Activated naive CD4-positive, alpha-beta T cell treated with anti-CD3 and anti-CD28 coated beads, Interleukin-2, amount 10 ng/mL, durations not matched to agents 7 days and 5 days (primary cell): Measurements from ENCODE around the gene ZNF83.
"Not testable (repeated sequence)": the region's sequence is repeated elsewhere in the genome, so short reads cannot be mapped to it uniquely, and the experiment has no call there.

Experiments
- CTCF ChIA-PET: fragments of 350-600 bp; sonication (Branson Sonifier 250); formaldehyde crosslinking; loops from one replicate; lab custom pipeline; 2021; ENCODE audit warnings: antibody characterized with exemption; lab: Charles Lee
- DNase-seq: peaks from one replicate; pipeline ENCODE4 v3.0.0-alpha.2; 2020
- H3K27ac Mint-ChIP-seq: one replicate; pipeline ENCODE4 v1.8.0; 2021; ENCODE audit warnings: mild to moderate bottlenecking, moderate library complexity, mixed read lengths
- H3K27me3 Mint-ChIP-seq: one replicate; pipeline ENCODE4 v1.8.0; 2021; ENCODE audit warnings: mild to moderate bottlenecking, mixed read lengths
- H3K36me3 Mint-ChIP-seq: one replicate; pipeline ENCODE4 v1.8.0; 2021; ENCODE audit warnings: mixed read lengths
- H3K4me1 Mint-ChIP-seq: one replicate; pipeline ENCODE4 v1.8.0; 2021; ENCODE audit warnings: mixed read lengths
- H3K4me3 Mint-ChIP-seq: one replicate; pipeline ENCODE4 v1.8.0; 2021; ENCODE audit warnings: mild to moderate bottlenecking, moderate library complexity, mixed read lengths
- H3K9me3 Mint-ChIP-seq: one replicate; pipeline ENCODE4 v1.8.0; 2021; ENCODE audit warnings: mixed read lengths

The ZNF83 gene

DNA sequence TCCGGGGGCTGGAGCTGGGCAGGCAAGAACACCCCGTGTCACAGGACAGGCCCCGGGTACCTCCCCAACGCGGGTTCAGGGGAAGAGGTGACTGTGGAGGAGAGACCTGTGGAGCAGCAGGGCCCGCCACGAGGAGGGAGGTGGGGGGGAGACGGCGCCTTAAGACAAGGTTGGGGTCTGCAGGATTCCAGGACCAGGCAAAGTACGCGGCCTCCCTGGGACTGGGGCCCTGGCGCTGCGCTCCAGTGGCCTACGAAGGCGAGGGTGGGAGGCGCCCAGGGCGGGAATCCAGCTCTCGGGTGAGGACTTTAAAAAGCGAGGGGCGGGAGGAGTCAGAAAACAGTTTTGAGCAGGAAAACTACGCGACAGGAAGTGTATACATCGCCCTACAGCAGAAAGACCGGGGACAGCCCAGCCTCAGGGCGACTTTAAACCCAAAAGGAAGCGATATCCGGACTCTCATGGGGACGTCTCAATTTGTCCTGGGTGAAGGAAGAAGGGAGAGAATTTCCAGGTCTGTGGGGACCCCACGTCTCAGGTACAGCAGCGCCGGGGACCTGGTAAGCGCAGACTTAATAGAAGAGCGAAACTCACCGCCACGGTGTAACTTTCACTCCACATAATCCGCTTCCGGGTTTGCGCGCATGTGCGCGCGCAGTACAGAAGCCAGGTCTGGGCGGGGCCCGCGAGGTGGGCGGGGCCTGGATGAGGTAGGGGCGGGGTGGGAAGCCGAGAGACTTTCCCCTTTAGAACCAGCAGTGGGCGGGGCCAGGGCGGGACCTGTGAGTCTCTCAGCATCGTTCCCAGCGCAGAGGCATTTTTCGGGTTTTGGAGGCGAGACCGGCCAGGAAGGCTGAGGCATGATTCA, at the start of gene ZNF83:
TSS of gene ZNF83 (minus strand) at position 638 of the 868 bp plus-strand sequence.
- peak; percentile 96 for DNase-seq
- CTCF ChIA-PET, result no interaction called here
- H3K4me1 Mint-ChIP-seq, result peaks cover 19% of the 10 kb centered on the region
- peaks cover 46% of the 10 kb centered on the region for H3K36me3 Mint-ChIP-seq
- peaks cover 31% of the 10 kb centered on the region for H3K9me3 Mint-ChIP-seq
- peak within 1 kb of the TSS; percentile 95 for H3K27ac Mint-ChIP-seq
- peak within 1 kb of the TSS; percentile 89 for H3K4me3 Mint-ChIP-seq
- H3K27me3 Mint-ChIP-seq, result no peaks in the 10 kb centered on the region

DNA sequence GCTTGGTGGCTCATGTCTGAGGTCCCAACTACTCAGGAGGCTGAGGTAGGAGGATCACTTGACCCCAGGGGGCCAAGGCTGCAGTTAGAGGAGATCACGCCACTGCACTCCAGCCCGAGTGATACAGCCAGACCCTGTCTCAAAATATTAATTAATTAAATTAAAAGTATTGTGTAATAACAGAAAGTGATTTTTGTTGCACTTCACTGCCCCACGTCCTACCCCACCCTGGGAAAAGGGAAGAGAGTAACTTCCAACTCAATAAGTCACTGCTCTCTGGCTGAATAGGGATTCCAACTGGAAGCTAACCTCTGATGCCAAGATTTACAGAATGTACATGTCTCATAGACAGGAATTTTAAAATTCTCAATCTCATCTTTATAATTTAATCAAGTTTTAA, 49.5 kb upstream of the ZNF83 start:
- Mint-ChIP-seq H3K36me3 (peaks cover 54% of the 10 kb centered on the region), H3K9me3 (peaks cover 20% of the 10 kb centered on the region), H3K27me3 (no peaks in the 10 kb centered on the region), H3K4me3 (no peak overlapping the region), H3K4me1 (peaks cover 41% of the 10 kb centered on the region), H3K27ac (no peak overlapping the region)
- CTCF ChIA-PET, result interaction anchor here (1.2 kb wide), 1 partner anchor 27 kb away, joined by 3 read pairs; no protein-coding TSS in a partner anchor
- DNase-seq, result no peak

DNA sequence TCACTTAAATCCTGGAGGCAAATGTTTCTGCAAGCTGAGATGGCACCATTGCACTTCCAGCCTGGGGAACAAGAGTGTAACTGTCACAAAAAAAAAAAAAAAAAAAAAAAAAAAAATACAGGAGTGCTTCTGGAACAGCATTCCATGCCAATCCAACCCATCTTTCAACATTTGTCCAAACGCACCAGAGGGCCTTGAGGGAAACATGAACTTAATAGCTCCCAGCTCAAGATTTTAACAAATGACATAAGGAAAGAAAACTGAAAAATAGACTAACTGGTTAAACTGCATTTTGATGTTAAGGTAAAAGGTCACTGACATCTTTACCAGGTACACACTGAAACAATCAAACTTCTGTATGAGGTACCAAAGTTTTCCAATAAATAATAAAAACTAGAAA, 47.7 kb upstream of the ZNF83 start:
- Mint-ChIP-seq H3K4me1 (peaks cover 34% of the 10 kb centered on the region), H3K9me3 (peaks cover 20% of the 10 kb centered on the region)
- CTCF ChIA-PET, result no interaction called here

DNA sequence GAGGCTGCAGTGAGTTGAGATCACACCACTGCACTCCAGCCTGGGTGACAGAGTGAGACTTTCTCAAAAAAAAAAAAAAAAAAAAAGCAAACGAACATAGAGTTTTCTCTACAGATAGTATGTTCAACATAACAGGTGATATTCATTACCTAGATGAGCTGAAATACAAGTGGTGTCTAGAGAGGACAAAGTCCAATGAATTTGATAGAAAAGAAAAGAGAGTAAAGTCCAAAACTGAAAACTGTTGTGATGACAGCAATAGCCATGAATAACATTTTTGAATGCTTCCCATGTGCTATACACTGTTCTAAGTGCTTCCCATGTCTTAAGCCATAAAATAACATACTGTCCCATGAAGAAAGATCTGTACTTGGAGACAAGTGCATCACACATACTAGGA, 43.1 kb upstream of the ZNF83 start:
- H3K9me3 Mint-ChIP-seq, result peaks cover 37% of the 10 kb centered on the region
- H3K27me3 Mint-ChIP-seq, H3K27ac Mint-ChIP-seq, H3K4me1 Mint-ChIP-seq, DNase-seq, CTCF ChIA-PET, H3K4me3 Mint-ChIP-seq: not testable (repeated sequence)
- peaks cover 64% of the 10 kb centered on the region for H3K36me3 Mint-ChIP-seq

More for the DNA sequence above, 47.7 kb upstream of the ZNF83 start:
- H3K4me3 Mint-ChIP-seq, result no peak overlapping the region
- H3K27me3 Mint-ChIP-seq, result no peaks in the 10 kb centered on the region
- DNase-seq, result no peak
- H3K27ac Mint-ChIP-seq, result no peak overlapping the region
- peaks cover 60% of the 10 kb centered on the region for H3K36me3 Mint-ChIP-seq

- no peak overlapping the region for H3K27ac Mint-ChIP-seq
- peaks cover 9% of the 10 kb centered on the region for H3K4me1 Mint-ChIP-seq
- CTCF ChIA-PET, result no interaction called here
- no peaks in the 10 kb centered on the region for H3K27me3 Mint-ChIP-seq
- H3K36me3 Mint-ChIP-seq, result peaks cover 69% of the 10 kb centered on the region
- H3K9me3 Mint-ChIP-seq, result peaks cover 41% of the 10 kb centered on the region
- no peak for DNase-seq
- H3K4me3 Mint-ChIP-seq, result no peak overlapping the region
Observed at GRCh38 chr19:52679598-52679997, 41.4 kb upstream of the ZNF83 start.

- H3K27me3 Mint-ChIP-seq, CTCF ChIA-PET: not testable (repeated sequence)
- peaks cover 72% of the 10 kb centered on the region for H3K36me3 Mint-ChIP-seq
Observed at GRCh38 chr19:52675239-52675638, 37.1 kb upstream of the ZNF83 start.

GRCh38 chr19:52673014-52673413, 34.9 kb upstream of the ZNF83 start:
- Mint-ChIP-seq H3K4me3 (no peak overlapping the region), H3K27me3 (no peaks in the 10 kb centered on the region), H3K27ac (no peak overlapping the region), H3K9me3 (peaks cover 31% of the 10 kb centered on the region), H3K36me3 (peaks cover 78% of the 10 kb centered on the region), H3K4me1 (peaks cover 7% of the 10 kb centered on the region)
- no peak for DNase-seq
- CTCF ChIA-PET, result no interaction called here

More at GRCh38 chr19:52675239-52675638, 37.1 kb upstream of the ZNF83 start:
- DNase-seq, H3K4me1 Mint-ChIP-seq, H3K27ac Mint-ChIP-seq, H3K4me3 Mint-ChIP-seq: not testable (repeated sequence)
- peaks cover 38% of the 10 kb centered on the region for H3K9me3 Mint-ChIP-seq

DNA sequence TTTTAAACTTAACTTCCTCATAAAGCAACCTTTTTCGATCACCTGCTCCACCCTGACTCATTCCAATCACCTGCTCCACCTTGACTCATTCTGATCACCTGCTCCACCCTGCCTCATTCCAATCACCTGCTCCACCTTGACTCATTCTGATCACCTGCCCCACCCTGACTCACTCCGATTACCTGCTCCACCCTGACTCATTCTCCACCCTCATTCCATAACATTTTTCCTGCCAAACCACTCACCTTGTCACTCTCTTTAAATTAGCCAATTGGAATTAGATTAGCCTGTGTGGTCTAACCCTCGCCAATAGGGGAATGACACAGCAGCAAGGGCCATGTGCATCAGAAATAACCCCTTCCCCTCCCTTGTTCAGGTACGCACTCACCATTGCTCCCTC, 31.9 kb upstream of the ZNF83 start:
- DNase-seq, result no peak
- peaks cover 83% of the 10 kb centered on the region for H3K36me3 Mint-ChIP-seq
- H3K27me3 Mint-ChIP-seq, result no peaks in the 10 kb centered on the region
- H3K4me3 Mint-ChIP-seq, result no peak overlapping the region
- H3K27ac Mint-ChIP-seq, result no peak overlapping the region
- H3K9me3 Mint-ChIP-seq, result peaks cover 23% of the 10 kb centered on the region
- CTCF ChIA-PET, result no interaction called here
- peaks cover 7% of the 10 kb centered on the region for H3K4me1 Mint-ChIP-seq

DNA sequence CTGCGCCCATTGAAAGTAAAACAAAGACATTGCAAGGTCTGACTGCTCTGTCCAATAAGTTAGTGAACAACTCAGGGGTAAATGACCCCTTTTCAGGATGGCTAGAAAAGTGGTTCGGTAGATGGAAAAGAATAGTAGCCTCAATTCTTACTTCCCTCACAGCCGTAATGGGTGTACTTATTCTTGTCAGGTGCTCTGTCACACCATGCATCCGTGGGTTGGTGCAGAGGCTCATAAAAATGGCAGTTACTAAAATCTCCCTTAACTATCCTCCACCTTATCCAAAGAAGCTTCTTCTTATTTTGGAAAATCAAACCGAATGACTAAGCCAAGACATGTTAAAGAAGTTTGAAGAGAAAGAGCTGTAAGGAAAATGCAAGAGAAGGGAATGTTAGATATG, 31.4 kb upstream of the ZNF83 start:
- Mint-ChIP-seq H3K36me3 (peaks cover 83% of the 10 kb centered on the region), H3K4me3 (no peak overlapping the region), H3K27ac (no peak overlapping the region), H3K27me3 (no peaks in the 10 kb centered on the region), H3K4me1 (peaks cover 5% of the 10 kb centered on the region), H3K9me3 (peaks cover 18% of the 10 kb centered on the region)
- no peak for DNase-seq
- CTCF ChIA-PET, result no interaction called here

DNA sequence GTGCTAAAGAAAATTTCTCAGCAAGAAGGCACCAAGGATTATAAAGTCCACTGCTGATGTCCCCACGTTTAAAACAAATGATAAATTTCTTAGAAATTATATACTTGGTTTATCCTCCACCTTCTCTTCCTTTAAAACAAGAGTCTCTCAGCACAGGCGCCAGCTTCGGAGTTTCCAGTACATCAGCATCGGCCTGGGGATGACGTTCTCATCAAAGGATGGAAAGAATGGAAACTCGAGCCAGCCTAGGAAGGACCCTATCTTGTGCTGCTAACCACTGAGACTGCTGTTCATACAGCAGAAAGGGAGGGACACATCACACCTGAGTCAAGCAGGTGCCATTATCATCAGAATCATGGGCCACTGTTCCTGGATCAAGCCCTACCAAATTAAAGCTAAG, 29.8 kb upstream of the ZNF83 start:
- H3K27me3 Mint-ChIP-seq, result no peaks in the 10 kb centered on the region
- peaks cover 83% of the 10 kb centered on the region for H3K36me3 Mint-ChIP-seq
- H3K4me1 Mint-ChIP-seq, result no peaks in the 10 kb centered on the region
- CTCF ChIA-PET, result no interaction called here
- DNase-seq, result no peak
- no peak overlapping the region for H3K4me3 Mint-ChIP-seq
- H3K9me3 Mint-ChIP-seq, result peaks cover 10% of the 10 kb centered on the region
- no peak overlapping the region for H3K27ac Mint-ChIP-seq

- H3K9me3 Mint-ChIP-seq, result peaks cover 18% of the 10 kb centered on the region
Observed at GRCh38 chr19:52666506-52666905, 28.4 kb upstream of the ZNF83 start.

GRCh38 chr19:52665529-52665928, 27.4 kb upstream of the ZNF83 start:
- DNase-seq, result no peak
- Mint-ChIP-seq H3K9me3 (peaks cover 25% of the 10 kb centered on the region), H3K36me3 (peaks cover 90% of the 10 kb centered on the region), H3K27me3 (no peaks in the 10 kb centered on the region), H3K4me3 (no peak overlapping the region), H3K27ac (no peak overlapping the region), H3K4me1 (no peaks in the 10 kb centered on the region)
- CTCF ChIA-PET, result no interaction called here

More at GRCh38 chr19:52666506-52666905, 28.4 kb upstream of the ZNF83 start:
- no peak for DNase-seq
- Mint-ChIP-seq H3K27me3 (no peaks in the 10 kb centered on the region), H3K36me3 (peaks cover 89% of the 10 kb centered on the region), H3K4me1 (no peaks in the 10 kb centered on the region), H3K27ac (no peak overlapping the region), H3K4me3 (no peak overlapping the region)
- CTCF ChIA-PET, result no interaction called here

DNA sequence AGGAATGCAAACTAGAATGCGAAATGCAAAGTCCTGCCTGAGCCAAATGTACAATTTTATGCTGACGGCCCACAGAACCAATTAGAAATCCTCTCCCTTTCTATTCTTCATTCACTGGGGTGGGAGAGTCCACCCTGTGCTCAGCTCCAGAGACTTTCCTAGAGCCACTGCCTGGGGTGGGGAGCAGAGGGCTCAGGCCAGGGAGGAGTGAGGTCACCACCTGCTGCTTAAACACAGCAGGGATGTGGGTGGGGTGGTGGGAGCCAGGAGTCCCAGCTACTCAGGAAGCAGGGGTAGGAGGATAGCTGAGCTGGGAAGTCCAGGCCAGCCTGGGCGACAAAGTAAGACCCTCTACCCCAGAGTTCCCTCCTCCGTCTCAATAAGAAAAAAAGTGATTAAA, 26.9 kb upstream of the ZNF83 start:
- CTCF ChIA-PET, result no interaction called here
- H3K4me1 Mint-ChIP-seq, result no peaks in the 10 kb centered on the region
- DNase-seq, result no peak
- peaks cover 91% of the 10 kb centered on the region for H3K36me3 Mint-ChIP-seq
- H3K9me3 Mint-ChIP-seq, result peaks cover 28% of the 10 kb centered on the region
- H3K4me3 Mint-ChIP-seq, result no peak overlapping the region
- H3K27ac Mint-ChIP-seq, result no peak overlapping the region
- H3K27me3 Mint-ChIP-seq, result no peaks in the 10 kb centered on the region

GRCh38 chr19:52664461-52664860, 26.3 kb upstream of the ZNF83 start:
- peaks cover 30% of the 10 kb centered on the region for H3K9me3 Mint-ChIP-seq
- H3K27me3 Mint-ChIP-seq, result no peaks in the 10 kb centered on the region
- DNase-seq, result no peak
- H3K27ac Mint-ChIP-seq, result no peak overlapping the region
- peaks cover 91% of the 10 kb centered on the region for H3K36me3 Mint-ChIP-seq
- H3K4me1 Mint-ChIP-seq, result no peaks in the 10 kb centered on the region
- H3K4me3 Mint-ChIP-seq, result no peak overlapping the region
- CTCF ChIA-PET, result no interaction called here

DNA sequence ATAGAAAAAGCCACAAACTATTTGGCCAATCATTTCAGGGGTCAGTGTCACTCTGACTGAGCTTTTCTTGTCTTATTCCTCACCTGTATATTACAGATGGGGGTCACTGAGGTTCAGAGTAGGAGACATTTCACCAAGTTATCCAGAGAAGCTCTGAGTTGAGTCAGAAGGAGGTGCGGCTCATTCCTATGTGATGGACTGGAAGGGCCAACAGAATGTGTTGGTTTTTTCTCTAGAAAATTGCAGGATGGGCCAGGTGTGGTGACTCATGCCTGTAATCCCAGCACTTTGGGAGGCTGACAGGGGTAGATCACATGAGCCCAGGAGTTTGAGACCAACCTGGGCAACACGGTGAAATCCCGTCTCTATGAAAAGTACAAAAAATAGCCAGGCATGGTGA, 24.5 kb upstream of the ZNF83 start:
- peaks cover 38% of the 10 kb centered on the region for H3K9me3 Mint-ChIP-seq
- peaks cover 92% of the 10 kb centered on the region for H3K36me3 Mint-ChIP-seq
- no peak for DNase-seq
- H3K4me1 Mint-ChIP-seq, result no peaks in the 10 kb centered on the region
- H3K27me3 Mint-ChIP-seq, result no peaks in the 10 kb centered on the region
- H3K27ac Mint-ChIP-seq, result no peak overlapping the region
- no peak overlapping the region for H3K4me3 Mint-ChIP-seq
- CTCF ChIA-PET, result no interaction called here
